Keratinocyte (primary cell): Measurements from ENCODE around the gene NR6A1. TPM values are rescaled to one million over a fixed set of nuclear protein-coding genes. Genes with fewer than 3 reads are reported as not detected.

Experiments
- DNase-seq: peaks from one replicate; pipeline ENCODE4 v3.0.0-alpha.2; 2011; ENCODE audit warnings: low read depth, missing footprints, low spot score
- FAIRE-seq: peaks from 2 replicates; lab custom pipeline; 2011; peaks lifted over from hg19 to GRCh38; lab: Jason Lieb, UNC
- H2AFZ ChIP-seq: 2 replicates; pipeline ENCODE4 v1.6.0; 2012; ENCODE audit warnings: low read length, control low read depth, inconsistent platforms; ENCODE audit not compliant: control insufficient read depth
- H3K27ac ChIP-seq: 2 replicates; pipeline ENCODE4 v1.5.1; 2011; ENCODE audit warnings: low read length; ENCODE audit not compliant: control insufficient read depth, insufficient read depth
- H3K27me3 ChIP-seq: 3 replicates; pipeline ENCODE4 v1.6.0; 2011; ENCODE audit warnings: low read length; ENCODE audit not compliant: control insufficient read depth, insufficient read depth; ENCODE audit errors: extremely low read depth
- H3K36me3 ChIP-seq, 2 experiments: 2 replicates in 1 of 2; 3 replicates in 1 of 2; pipeline ENCODE4 v1.5.1; 2011; ENCODE audit warnings: low read length in 2 of 2, mild to moderate bottlenecking in 1 of 2; ENCODE audit not compliant: control insufficient read depth in 2 of 2, insufficient read depth in 2 of 2; ENCODE audit errors: extremely low read depth in 1 of 2
- H3K4me1 ChIP-seq: 3 replicates; pipeline ENCODE4 v1.5.1; 2011; ENCODE audit warnings: low read length; ENCODE audit not compliant: control insufficient read depth, insufficient read depth; ENCODE audit errors: extremely low read depth
- H3K4me2 ChIP-seq: 3 replicates; pipeline ENCODE4 v1.6.0; 2011; ENCODE audit warnings: low read depth, low read length; ENCODE audit not compliant: control insufficient read depth, insufficient read depth; ENCODE audit errors: extremely low read depth
- H3K4me3 ChIP-seq, 3 experiments: fragments of 200-600 bp in 1 of 3; sonication (generic) in 1 of 3; 2 replicates in 2 of 3; 3 replicates in 1 of 3; pipeline ENCODE4 v1.5.1; 2011 to 2016; ENCODE audit warnings: low read length in 3 of 3, mild to moderate bottlenecking in 3 of 3, control low read depth in 2 of 3, inconsistent platforms in 1 of 3, low read depth in 1 of 3, mixed read lengths in 1 of 3, mixed run types in 1 of 3, moderate library complexity in 1 of 3; ENCODE audit not compliant: control insufficient read depth in 2 of 3, insufficient read depth in 2 of 3; ENCODE audit errors: extremely low read depth in 1 of 3
- H3K79me2 ChIP-seq: 2 replicates; pipeline ENCODE4 v1.6.0; 2012; ENCODE audit warnings: low read length; ENCODE audit not compliant: control insufficient read depth, insufficient read depth
- H3K9ac ChIP-seq: 3 replicates; pipeline ENCODE4 v1.6.0; 2011; ENCODE audit warnings: low read length; ENCODE audit not compliant: control insufficient read depth, insufficient read depth; ENCODE audit errors: extremely low read depth
- H3K9me1 ChIP-seq: 3 replicates; pipeline ENCODE4 v1.6.0; 2011; ENCODE audit warnings: low read length; ENCODE audit not compliant: control insufficient read depth, insufficient read depth; ENCODE audit errors: extremely low read depth
- H3K9me3 ChIP-seq: 2 replicates; pipeline ENCODE4 v1.5.1; 2012; ENCODE audit warnings: low read depth, low read length; ENCODE audit not compliant: control insufficient read depth
- H4K20me1 ChIP-seq: 3 replicates; pipeline ENCODE4 v1.6.0; 2011; ENCODE audit warnings: low read length; ENCODE audit not compliant: control insufficient read depth, insufficient read depth; ENCODE audit errors: extremely low read depth
- EZH2 ChIP-seq: IDR thresholded peaks from one replicate; pipeline ENCODE4 v1.6.1; 2012; ENCODE audit warnings: inconsistent platforms, mild to moderate bottlenecking, low read length, moderate library complexity
- dilution Hi-C: fragments of 300-500 bp; cut with MboI; formaldehyde crosslinking; loops from one replicate; pipeline ENCODE4 v1.7.0; 2020; ENCODE audit warnings: low sequenced_read_pairs; ENCODE audit not compliant: extremely low pct_ligation_motif_present
- polyA plus RNA-seq, 5 experiments: library from polyadenylated mRNA; depleted of rRNA in 3 of 5; stranded (reverse) in 3 of 5; stranded (forward) in 1 of 5; unstranded in 1 of 5; fragments of >200 nt; gene quantifications; 1 replicate in 1 of 5; 2 replicates in 3 of 5; 3 replicates in 1 of 5; pipeline versions ENCODE4 v1.2.1 to v1.2.3, GENCODE V29; 2011 to 2012; ENCODE audit warnings: missing spikeins in 2 of 5, low read depth in 1 of 5, low replicate concordance in 1 of 5
- TF ChIP-seq, protein P1 (sequence below), 3 experiments: IDR thresholded peaks in 1 of 3; conservative IDR thresholded peaks in 1 of 3; optimal IDR thresholded peaks in 1 of 3; 2 replicates in 2 of 3; 3 replicates in 1 of 3; pipeline versions ENCODE3 to v1.5.1; 2011; ENCODE audit warnings: low read length in 3 of 3, mild to moderate bottlenecking in 3 of 3, moderate library complexity in 2 of 3, control low read depth in 1 of 3, inconsistent platforms in 1 of 3; ENCODE audit not compliant: insufficient read depth in 2 of 3; ENCODE audit errors: extremely low read depth in 1 of 3

NR6A1 gene
- polyA plus RNA-seq, 1 donor (not counting 4 experiments of a cell fraction or from before 2014, with no cell fraction given) = 1.8 TPM

DNA sequence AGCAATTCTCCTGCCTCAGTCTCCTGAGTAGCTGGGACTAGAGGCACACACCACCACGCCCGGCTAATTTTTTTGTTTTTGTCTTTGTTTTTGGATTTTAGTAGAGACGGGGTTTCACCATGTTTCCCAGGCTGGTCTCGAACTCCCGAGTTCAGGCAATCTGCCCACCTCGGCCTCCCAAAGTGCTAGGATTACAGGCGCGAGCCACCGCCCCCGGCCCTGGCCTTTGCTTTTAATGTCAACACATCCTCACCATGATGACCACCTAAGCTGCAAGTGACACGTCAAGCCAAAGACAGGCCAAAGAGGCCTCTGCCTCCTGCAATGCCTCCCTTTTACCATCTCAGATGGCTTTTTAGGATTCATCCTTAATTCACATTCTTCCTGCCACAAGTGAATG, 142.4 kb downstream of the NR6A1 start:
- Histone ChIP-seq H3K27ac (no peak overlapping the region), H3K9ac (no peak overlapping the region), H3K9me1 (no peaks in the 10 kb centered on the region), H3K4me3 (no peak overlapping the region), H3K4me2 (no peak overlapping the region), H3K4me1 (peaks cover 8% of the 10 kb centered on the region), H4K20me1 (no peaks in the 10 kb centered on the region), H3K36me3 (no peaks in the 10 kb centered on the region), H3K27me3 (no peaks in the 10 kb centered on the region), H3K9me3 (no peaks in the 10 kb centered on the region), H3K79me2 (no peaks in the 10 kb centered on the region), H2AFZ (no peak overlapping the region)
- DNase-seq = no peak
- dilution Hi-C loops = no loop called here
- TF ChIP-seq, protein P1, sequence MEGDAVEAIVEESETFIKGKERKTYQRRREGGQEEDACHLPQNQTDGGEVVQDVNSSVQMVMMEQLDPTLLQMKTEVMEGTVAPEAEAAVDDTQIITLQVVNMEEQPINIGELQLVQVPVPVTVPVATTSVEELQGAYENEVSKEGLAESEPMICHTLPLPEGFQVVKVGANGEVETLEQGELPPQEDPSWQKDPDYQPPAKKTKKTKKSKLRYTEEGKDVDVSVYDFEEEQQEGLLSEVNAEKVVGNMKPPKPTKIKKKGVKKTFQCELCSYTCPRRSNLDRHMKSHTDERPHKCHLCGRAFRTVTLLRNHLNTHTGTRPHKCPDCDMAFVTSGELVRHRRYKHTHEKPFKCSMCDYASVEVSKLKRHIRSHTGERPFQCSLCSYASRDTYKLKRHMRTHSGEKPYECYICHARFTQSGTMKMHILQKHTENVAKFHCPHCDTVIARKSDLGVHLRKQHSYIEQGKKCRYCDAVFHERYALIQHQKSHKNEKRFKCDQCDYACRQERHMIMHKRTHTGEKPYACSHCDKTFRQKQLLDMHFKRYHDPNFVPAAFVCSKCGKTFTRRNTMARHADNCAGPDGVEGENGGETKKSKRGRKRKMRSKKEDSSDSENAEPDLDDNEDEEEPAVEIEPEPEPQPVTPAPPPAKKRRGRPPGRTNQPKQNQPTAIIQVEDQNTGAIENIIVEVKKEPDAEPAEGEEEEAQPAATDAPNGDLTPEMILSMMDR (optimal IDR thresholded peaks at IDR 0.05 in 1 of 3, IDR thresholded peaks at IDR 0.05 in 1 of 3, conservative IDR thresholded peaks at IDR 0.05 in 1 of 3; ENCODE audit: extremely low read depth in 1 of 3, insufficient read depth in 2 of 3, low read length in 3 of 3) = no peak
- no peak for TF ChIP-seq EZH2
- FAIRE-seq = no peak

DNA sequence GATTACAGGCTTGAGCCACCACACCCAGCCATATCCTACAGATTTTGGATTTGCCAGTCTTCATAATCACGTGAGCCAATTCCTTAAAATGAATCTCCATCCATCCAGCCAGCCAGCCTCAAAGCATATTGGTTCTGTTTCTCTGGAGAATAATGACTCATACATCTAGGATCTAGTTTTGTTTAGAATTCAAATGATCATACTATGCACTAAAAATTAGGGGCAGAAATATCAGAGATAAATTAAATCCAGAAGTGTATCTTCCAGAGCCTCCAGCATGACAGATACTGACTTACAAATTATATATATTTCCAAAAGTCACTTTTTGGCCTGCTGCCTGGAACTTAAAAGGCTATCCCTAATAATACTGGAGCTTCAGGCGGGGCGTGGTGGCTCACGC, 144.8 kb downstream of the NR6A1 start:
- Histone ChIP-seq H4K20me1 (no peaks in the 10 kb centered on the region), H3K27ac (no peak overlapping the region), H3K4me2 (no peak overlapping the region), H3K9me3 (no peaks in the 10 kb centered on the region), H2AFZ (no peak overlapping the region), H3K36me3 (no peaks in the 10 kb centered on the region), H3K4me3 (no peak overlapping the region), H3K4me1 (peaks cover 8% of the 10 kb centered on the region), H3K27me3 (no peaks in the 10 kb centered on the region), H3K9ac (no peak overlapping the region), H3K9me1 (no peaks in the 10 kb centered on the region), H3K79me2 (no peaks in the 10 kb centered on the region)
- dilution Hi-C loops = no loop called here
- TF ChIP-seq EZH2 = no peak
- TF ChIP-seq, protein P1 (optimal IDR thresholded peaks at IDR 0.05 in 1 of 3, IDR thresholded peaks at IDR 0.05 in 1 of 3, conservative IDR thresholded peaks at IDR 0.05 in 1 of 3; ENCODE audit: extremely low read depth in 1 of 3, insufficient read depth in 2 of 3, low read length in 3 of 3) = no peak
- DNase-seq = no peak
- no peak for FAIRE-seq
